Brain microvascular endothelial cell (primary cell): ENCODE results near the gene IFT81.
"Not testable (repeated sequence)": the region's sequence is repeated elsewhere in the genome, so short reads cannot be mapped to it uniquely, and the experiment has no call there.

Experiments
- DNase-seq: peaks from one replicate; pipeline ENCODE4 v3.0.0-alpha.2; 2020
- H3K27ac ChIP-seq: fragments of 250-450 bp; sonication (Bioruptor Pico); 2 replicates; pipeline ENCODE4 v1.5.1; 2020; ENCODE audit warnings: mild to moderate bottlenecking, moderate library complexity
- H3K27me3 ChIP-seq: fragments of 250-450 bp; sonication (Bioruptor Pico); replicated peaks from 2 replicates; pipeline ENCODE4 v1.5.1; 2020; ENCODE audit warnings: mild to moderate bottlenecking
- H3K36me3 ChIP-seq: fragments of 250-450 bp; sonication (Bioruptor Pico); replicated peaks from 2 replicates; pipeline ENCODE4 v1.5.1; 2020; ENCODE audit warnings: mild to moderate bottlenecking
- H3K4me3 ChIP-seq: 2 replicates; pipeline ENCODE4 v1.5.1; 2011; ENCODE audit warnings: low read depth, mild to moderate bottlenecking, control low read depth, low read length, moderate library complexity
- in situ Hi-C: cut with HindIII; loops from 2 replicates; pipeline ENCODE4 v1.10.0; 2017; ENCODE audit warnings: low sequenced_read_pairs, low pct_ligation_motif_present
- TF ChIP-seq, protein P1 (sequence below): IDR thresholded peaks from 2 replicates; pipeline ENCODE4 v1.5.1; 2011; ENCODE audit warnings: low read depth, mild to moderate bottlenecking, moderate library complexity, low read length, control low read depth, inconsistent platforms; ENCODE audit errors: missing control alignments

Gene IFT81

DNA sequence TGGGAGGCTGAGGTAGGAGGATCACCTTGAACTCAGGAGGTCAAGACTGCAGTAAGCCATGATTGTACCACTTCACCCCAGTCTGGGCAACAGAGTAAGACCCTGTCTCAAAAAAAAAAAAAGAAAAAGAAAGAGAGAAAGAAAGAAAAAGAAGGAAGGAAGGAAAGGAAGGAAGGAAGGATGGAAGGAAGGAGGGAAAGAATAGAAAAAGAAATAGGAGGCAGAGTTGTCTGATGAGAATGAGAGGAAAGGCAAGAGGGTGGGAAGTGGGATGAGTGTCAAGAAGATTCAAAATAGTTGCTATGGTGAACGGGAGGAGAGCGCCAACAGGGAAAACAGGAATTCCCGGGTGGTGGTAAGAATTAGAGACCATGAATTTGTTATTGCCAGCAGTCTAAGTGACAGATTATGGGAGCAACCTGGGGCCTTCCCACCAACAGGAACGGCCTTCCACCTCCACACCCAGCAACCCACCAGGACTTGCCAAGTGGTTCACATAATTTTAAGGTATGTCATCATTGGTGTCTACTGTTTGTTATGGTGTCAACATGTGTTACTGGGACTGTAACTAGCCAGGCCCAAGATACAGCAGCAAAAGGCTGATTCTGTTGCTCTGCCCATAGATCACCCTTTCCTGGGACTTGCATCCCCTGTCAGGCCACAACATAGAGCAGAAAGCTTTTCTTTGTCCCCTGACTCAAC is 39.7 kb upstream of the IFT81 start:
- in situ Hi-C loops: no loop called here
- TF ChIP-seq, protein P1, sequence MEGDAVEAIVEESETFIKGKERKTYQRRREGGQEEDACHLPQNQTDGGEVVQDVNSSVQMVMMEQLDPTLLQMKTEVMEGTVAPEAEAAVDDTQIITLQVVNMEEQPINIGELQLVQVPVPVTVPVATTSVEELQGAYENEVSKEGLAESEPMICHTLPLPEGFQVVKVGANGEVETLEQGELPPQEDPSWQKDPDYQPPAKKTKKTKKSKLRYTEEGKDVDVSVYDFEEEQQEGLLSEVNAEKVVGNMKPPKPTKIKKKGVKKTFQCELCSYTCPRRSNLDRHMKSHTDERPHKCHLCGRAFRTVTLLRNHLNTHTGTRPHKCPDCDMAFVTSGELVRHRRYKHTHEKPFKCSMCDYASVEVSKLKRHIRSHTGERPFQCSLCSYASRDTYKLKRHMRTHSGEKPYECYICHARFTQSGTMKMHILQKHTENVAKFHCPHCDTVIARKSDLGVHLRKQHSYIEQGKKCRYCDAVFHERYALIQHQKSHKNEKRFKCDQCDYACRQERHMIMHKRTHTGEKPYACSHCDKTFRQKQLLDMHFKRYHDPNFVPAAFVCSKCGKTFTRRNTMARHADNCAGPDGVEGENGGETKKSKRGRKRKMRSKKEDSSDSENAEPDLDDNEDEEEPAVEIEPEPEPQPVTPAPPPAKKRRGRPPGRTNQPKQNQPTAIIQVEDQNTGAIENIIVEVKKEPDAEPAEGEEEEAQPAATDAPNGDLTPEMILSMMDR: no peak
- DNase-seq: no peak
- Histone ChIP-seq H3K4me3 (no peak overlapping the region), H3K36me3 (no peaks in the 10 kb centered on the region), H3K27me3 (no peaks in the 10 kb centered on the region), H3K27ac (no peak overlapping the region)

DNA sequence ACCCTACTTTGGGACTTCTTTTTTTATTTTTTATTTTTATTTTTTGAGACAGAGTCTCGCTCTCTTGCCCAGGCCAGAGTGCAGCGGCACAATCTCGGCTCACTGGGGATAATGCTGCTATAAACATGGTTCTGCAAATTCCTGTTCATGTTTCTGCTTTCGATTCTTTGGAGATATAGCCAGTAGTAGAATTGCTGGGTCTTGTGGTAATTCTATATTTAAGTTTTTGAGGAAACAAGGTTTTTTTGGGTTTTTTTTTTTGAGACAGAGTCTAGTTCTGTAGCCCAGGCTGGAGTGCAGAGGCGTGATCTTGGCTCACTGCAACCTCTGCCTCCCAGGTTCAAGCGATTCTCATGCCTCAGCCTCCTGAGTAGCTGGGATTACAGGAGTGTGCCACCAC is 35.9 kb upstream of the IFT81 start:
- H3K27ac ChIP-seq, DNase-seq, H3K36me3 ChIP-seq, H3K27me3 ChIP-seq, in situ Hi-C loops, H3K4me3 ChIP-seq: not testable (repeated sequence)

DNA sequence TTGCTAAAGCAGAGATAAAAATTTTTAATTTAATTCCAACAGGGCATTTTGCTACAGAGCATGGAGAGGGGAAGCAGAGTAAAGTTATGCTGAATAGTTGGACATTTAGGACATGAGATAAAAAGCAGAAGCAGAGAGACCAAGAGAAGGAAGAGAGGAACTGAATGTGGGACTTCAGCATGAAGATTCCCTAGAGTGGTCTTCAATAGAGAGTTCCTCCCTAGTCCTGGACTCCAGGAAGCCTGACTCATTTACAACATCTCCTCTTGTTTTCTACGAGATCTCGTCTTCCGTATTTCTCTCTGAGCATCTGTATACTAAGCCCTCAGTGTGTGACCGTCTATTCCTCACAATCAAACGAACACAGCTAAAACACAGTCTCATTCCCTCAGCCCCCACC is 35.2 kb upstream of the IFT81 start:
- Histone ChIP-seq H3K27me3 (no peaks in the 10 kb centered on the region), H3K36me3 (no peaks in the 10 kb centered on the region), H3K27ac (no peak overlapping the region), H3K4me3 (no peak overlapping the region)
- TF ChIP-seq, protein P1: no peak
- DNase-seq: no peak
- in situ Hi-C loops: no loop called here

DNA sequence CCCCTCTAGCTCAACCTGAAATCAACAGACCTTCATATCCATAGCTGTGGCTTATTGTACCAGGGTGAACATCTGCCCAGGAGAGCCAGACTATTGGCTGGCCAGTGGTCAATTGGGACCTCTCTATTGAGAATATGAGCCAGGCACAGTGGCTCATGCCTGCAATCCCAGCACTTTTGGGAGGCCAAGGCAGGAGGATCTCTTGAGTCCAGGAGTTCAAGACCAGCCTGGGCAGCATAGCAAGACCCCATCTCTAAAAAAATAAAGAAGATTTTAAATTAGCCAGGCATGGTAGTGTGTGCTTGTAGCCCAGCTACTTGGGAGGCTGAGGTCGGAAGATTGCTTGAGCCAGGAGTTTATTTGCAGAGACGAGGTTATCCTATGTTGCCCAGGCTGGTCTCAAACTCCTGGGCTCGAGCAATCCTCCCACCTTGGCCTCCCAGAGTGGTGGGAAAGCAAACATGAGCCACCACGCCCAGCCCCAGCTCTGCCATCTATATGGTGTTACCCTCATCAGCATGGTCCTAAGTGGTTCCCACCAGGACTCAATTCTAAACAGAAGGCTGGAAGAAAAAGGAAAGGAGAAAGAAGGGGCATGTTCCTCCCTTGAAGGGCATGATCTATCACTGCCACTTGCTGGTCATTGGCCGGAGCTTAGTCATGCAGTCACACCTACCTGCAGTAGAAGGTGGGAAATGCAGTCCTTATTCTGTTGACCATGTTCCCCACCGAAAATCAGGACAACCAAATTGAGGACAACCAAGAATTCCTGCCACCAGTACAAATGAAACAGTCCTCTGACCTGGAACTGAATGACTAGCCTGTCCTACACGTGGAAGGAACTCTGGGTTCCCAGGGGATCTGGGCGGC is 33.7 kb upstream of the IFT81 start:
- Histone ChIP-seq H3K4me3 (no peak overlapping the region), H3K27ac (no peak overlapping the region), H3K27me3 (no peaks in the 10 kb centered on the region), H3K36me3 (no peaks in the 10 kb centered on the region)
- in situ Hi-C loops: no loop called here
- TF ChIP-seq, protein P1: no peak
- no peak for DNase-seq

DNA sequence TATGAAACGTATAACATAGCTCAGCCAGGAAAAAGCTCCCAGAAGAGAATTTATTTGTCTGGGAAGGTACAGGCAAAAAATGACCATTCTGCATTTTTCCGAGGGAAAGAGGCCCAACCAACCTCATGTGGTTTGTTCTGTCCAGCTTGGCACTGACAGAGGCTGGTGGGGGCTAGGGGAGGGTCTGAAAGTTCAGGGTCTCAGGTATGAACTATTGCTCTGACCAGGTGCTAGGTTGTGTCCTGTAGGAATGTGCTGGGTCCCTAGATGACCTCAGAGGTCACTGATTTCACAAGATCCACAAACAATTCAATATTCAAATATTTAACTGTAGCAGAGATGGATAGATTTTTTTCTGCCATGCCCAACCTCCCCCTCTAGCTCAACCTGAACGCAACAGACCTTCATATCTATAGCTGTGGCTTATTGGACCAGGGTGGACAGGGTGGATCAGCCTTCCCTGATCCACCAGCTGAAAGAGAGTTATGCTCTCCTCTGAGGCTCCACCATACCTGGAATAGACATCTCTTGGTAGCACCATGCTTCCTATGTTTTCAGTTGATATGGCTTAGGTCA is 32.9 kb upstream of the IFT81 start:
- Histone ChIP-seq H3K36me3 (no peaks in the 10 kb centered on the region), H3K27me3 (no peaks in the 10 kb centered on the region), H3K27ac (no peak overlapping the region), H3K4me3 (no peak overlapping the region)
- in situ Hi-C loops: no loop called here
- DNase-seq: no peak
- TF ChIP-seq, protein P1: no peak

DNA sequence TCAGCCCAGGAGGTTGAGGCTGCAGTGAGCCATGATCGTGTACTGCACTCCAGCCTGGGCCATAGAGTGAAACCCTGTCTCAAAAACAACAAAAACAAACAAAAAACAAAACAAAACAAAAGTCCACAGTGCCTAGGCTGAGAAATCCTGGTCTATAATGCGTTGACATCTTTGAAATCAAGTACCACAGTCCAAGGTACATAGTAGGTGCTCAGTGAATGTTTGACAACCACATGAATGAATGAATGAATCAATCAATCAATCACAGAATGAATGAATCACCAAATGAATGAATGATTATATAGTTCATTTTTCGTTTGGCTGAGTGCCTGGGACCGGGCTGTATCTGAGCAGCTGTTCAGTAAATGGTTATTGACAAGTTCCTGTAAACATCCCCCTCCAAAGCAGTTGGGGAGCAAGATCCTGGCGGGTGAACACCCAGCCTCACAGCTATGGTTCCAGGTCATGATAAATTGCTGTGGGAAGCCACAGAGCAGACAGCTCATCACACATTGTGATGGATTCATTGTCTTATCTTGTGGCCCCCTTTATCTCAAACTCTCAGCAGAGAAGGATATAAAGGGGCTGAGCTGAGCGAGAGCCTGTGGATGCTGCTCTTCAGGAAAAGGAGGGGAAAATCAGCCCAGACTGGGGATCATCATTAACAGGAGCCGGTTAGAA is 30.4 kb upstream of the IFT81 start:
- DNase-seq: no peak
- H3K27me3 ChIP-seq: no peaks in the 10 kb centered on the region
- no peak overlapping the region for H3K27ac ChIP-seq
- H3K4me3 ChIP-seq: no peak overlapping the region
- no peaks in the 10 kb centered on the region for H3K36me3 ChIP-seq
- TF ChIP-seq, protein P1: no peak
- in situ Hi-C loops: no loop called here
